Activated effector memory CD4-positive, alpha-beta T cell treated with Interleukin-2 at 50 U/mL for 16 hours (primary cell): ENCODE results near the gene GNB3.
A peak's percentile ranks its signal among the peaks of the same experiment; 100 is the strongest.

Source experiments
- DNase-seq: peaks from one replicate; pipeline ENCODE4 v3.0.0-alpha.2; 2020

The GNB3 gene

GRCh38 chr12:6840761-6841515, at the start of gene GNB3:
TSS of gene GNB3 (plus strand) at chr12:6840925. CDS start at chr12:6841288, 363 bp downstream.
- DNase-seq: no peak

DNA sequence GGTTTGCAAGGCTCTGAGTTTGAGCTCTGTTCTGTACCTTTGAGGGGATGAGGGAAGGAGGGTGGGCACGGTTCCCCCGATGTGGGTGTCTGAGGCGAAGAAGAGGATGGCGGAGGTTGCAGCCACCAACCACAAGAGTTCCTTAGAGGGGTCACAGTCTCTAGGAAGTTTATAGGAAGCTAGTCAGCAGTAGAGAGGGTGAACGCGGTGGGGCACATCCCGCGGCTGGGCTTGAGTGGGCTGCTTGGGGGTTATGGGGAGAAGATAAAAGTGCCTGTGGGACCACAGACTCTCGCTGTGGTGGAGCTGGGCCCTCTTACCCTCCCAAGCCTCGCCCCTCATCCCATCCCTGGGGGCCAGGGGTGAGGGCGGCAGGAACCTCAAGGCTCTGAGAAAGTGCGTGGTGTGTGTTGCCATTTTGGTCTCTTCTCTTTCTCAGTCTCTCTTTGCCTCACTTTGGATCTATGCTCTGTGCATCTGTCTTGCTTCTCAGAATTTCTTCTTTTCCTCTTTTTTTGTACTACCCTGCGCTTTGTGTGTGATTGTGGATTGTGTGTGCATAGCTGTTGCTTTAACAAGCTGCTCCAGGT, 48.7 kb upstream of the GNB3 start:
- DNase-seq: no peak

DNA sequence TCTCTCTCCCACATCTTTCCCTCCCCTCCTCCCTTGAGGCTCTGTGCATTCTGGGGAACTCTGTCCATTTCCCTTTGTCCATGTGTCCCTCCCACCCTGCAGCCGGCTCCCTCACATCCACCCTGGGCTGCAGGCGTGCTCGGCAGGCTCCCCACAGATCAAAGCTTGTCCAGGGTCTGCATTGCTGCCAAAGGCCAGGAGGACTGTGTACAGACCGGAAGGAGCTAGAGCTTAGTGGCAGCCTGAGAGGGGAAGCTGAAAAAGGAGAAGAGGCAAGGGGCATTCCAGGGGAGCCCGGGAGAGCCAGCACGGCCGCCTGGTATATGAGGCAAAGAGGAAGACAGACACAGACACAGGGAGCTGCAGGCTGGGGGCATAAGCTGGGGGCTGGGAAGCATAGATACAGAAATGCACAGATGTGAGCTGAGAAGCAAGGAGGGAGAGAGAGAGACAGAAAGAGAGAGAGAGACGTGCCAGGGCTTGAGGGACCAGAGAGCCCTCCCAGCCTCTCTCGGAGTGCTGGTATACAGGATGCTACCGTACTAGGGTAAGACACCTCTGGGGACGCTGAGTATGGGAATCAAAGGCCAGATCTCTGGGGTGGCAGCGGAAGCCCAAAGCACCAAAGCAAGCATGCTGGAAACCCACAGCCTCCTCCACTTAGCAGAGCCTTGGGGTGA, 48.1 kb upstream of the GNB3 start:
- peak; percentile 43 for DNase-seq

DNA sequence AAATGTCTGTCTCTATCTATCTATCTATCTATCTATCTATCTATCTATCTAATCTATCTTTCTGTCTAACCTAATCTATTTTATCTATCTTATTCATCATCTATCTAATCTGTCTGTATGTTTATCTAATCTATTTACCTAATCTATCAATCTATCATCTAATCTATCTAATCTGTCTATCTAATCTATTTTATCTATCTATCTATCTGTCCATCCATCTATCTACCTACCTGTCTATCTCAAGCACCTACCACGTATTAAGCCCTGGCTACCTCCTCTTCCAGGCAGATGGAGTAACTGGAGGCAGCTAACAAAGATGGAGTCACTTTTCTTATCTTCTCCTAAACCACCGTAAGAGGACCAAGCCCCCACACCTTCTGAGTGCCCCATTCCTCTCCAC, 45.6 kb upstream of the GNB3 start:
- DNase-seq: no peak

- no peak for DNase-seq
These were observed 44.1 kb upstream of the GNB3 start for GRCh38 chr12:6796576-6796975.

- DNase-seq: no peak
These were observed 41.6 kb upstream of the GNB3 start for GRCh38 chr12:6799147-6799546.

GRCh38 chr12:6807170-6807569, 33.6 kb upstream of the GNB3 start:
- DNase-seq: no peak

- DNase-seq: no peak
These were observed 31.7 kb upstream of the GNB3 start for GRCh38 chr12:6809056-6809455.

GRCh38 chr12:6810758-6811157, 30.0 kb upstream of the GNB3 start:
- no peak for DNase-seq

DNA sequence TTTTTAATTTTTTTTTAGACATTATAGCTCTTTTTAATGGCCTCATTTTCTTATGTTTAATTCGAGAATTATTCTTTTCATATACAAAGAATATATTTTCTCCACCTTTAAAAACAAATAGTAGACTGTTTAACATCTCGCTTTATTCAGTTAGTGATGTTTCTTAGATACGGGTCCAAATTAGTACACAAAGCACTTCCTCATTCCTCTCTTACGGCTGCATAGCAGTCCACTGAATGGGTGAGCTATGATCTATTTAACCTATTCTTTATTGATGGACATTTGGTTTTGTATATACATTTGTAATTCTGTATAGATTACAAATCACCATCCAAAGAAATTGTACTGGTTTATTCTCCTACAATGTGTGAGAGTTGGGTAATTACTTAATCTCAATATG, 27.4 kb upstream of the GNB3 start:
- no peak for DNase-seq

- DNase-seq: no peak
These were observed 24.1 kb upstream of the GNB3 start for GRCh38 chr12:6816598-6816997.

- DNase-seq: no peak
These were observed 23.6 kb upstream of the GNB3 start for GRCh38 chr12:6817098-6817497.

GRCh38 chr12:6817662-6818157, 23.0 kb upstream of the GNB3 start:
- DNase-seq: no peak

- no peak for DNase-seq
These were observed 22.5 kb upstream of the GNB3 start for GRCh38 chr12:6818222-6818621.

DNA sequence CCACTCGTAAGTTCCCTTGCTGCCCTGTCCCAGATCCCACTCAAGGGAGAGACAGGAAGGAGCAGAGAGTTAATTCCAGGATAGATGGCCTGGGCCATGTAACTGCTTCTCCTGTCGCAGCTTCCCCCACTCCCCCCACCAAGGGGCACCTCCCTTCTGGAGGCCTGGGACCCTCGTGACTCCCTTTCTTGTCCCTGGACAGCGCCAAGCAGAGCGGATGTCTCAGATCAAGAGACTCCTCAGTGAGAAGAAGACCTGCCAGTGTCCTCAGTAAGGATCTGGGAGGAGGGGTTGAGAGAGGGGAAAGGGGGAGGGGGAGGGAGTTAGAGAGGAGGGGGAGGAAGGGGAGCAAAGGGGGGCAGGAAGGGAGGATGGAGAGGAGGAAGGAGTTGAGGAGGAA, 22.1 kb upstream of the GNB3 start:
- DNase-seq: no peak

DNA sequence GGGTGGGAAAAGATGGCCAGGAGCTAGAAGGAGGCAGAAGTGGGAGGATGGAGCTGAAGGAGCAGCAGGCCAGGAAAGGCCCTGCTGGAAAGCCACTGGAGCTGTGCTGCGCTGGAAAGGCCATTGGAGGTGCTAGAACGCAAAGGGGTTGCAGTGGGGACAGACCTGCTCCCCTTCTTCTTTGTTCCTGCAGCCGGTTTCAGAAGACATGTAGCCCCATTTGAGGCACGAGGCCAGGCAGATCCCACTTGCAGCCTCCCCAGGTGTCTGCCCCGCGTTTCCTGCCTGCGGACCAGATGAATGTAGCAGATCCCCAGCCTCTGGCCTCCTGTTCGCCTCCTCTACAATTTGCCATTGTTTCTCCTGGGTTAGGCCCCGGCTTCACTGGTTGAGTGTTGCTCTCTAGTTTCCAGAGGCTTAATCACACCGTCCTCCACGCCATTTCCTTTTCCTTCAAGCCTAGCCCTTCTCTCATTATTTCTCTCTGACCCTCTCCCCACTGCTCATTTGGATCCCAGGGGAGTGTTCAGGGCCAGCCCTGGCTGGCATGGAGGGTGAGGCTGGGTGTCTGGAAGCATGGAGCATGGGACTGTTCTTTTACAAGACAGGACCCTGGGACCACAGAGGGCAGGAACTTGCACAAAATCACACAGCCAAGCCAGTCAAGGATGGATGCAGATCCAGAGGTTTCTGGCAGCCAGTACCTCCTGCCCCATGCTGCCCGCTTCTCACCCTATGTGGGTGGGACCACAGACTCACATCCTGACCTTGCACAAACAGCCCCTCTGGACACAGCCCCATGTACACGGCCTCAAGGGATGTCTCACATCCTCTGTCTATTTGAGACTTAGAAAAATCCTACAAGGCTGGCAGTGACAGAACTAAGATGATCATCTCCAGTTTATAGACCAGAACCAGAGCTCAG, 21.4 kb upstream of the GNB3 start:
- no peak for DNase-seq

DNA sequence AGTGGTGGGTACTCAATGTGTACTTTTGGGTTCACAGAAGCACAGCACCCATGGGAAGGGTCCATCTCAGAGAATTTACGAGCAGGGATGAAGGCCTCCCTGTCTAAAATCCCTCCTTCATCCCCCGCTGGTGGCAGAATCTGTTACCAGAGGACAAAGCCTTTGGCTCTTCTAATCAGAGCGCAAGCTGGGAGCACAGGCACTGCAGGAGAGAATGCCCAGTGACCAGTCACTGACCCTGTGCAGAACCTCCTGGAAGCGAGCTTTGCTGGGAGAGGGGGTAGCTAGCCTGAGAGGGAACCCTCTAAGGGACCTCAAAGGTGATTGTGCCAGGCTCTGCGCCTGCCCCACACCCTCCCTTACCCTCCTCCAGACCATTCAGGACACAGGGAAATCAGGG, 20.6 kb upstream of the GNB3 start:
- no peak for DNase-seq

- DNase-seq: no peak
These were observed 18.9 kb upstream of the GNB3 start, which contains the start of gene GPR162 for GRCh38 chr12:6821591-6822425. TSS of gene GPR162 (plus strand) at chr12:6821821. CDS start at chr12:6823899, 2,078 bp downstream.

DNA sequence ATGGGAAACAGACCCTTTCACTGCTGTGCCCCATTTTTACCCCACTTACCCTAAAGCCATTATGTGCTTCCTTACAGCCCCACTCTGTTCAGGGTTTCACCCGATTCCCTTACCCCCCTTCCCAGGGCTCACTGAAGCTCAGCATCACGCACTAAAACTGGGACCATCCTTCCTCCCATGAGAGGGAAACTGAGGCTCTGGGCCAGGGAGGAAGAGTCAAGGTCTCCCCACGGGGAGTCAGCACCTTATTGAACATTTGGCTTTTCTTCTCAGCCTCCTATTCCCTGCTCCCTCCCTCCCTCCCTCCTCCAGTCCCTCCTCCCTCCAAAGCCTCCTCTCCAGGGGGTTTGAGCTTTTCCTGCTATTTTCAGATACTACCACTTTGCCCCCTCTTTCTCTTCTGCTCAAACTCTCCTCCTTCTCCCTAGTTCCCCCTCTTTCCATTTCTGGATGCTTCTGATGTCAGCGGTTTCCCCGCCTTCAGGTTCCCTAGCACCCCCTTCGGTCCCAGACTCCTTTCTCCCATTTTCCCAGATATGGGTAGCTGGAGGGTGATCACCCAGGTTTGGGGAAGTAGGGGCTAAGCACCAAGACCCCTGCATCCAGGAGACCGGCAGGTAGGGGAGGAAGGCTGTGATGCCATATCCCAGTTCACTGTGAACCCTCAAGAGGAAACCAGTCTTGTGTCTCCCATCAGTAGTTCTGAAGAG, 18.1 kb upstream of the GNB3 start:
- no peak for DNase-seq

- no peak for DNase-seq
These were observed 17.3 kb upstream of the GNB3 start for GRCh38 chr12:6823182-6824084.
